ENCODE results near the gene SAMD9. TPM values are rescaled to one million over a fixed set of nuclear protein-coding genes. Genes with fewer than 3 reads are reported as not detected.
"Not testable (repeated sequence)": the region's sequence is repeated elsewhere in the genome, so short reads cannot be mapped to it uniquely, and the experiment has no call there.

Gene SAMD9
- total RNA-seq, 1 donor from 2014 or later, result 1.7 TPM

DNA sequence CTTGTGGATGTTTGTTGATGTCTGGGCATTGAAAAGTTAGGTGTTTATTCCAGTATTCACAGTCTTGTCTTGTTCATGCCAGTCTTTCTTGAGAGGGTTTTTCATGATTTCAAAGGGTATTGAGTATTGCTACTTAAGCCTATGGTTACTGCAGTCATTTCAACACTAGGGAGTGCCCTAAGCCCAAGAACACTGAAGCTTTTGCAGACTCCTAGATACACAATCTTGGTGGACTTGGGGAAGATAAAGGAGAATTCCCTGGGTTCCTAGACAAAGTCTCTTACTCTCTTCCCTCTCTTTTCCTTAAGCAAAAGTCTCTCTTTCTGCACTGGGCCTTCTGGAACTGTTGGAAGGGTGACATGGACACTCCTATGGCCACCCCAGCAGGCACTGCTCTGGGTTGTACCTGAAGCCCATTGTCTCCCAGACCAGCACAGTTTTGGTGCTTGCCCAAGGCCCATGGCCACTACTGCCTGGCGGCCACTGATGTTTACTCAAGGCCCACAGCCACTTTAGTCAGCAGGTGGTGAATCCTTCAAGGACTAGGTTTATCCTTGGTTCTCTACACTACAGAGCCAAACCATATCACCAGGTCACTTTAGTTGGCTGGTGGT lies 24.9 kb downstream of the SAMD9 start:
- peak; percentile 70 for TF ChIP-seq CTCF (conservative IDR thresholded peaks at IDR 0.05; ENCODE audit: low read depth, low read length)
- H3K4me3 ChIP-seq (ENCODE audit: low read depth, low read length), result no peak overlapping the region
- DNase-seq (ENCODE audit: low read depth), result peak; percentile 12

GRCh38 chr7:93073357-93073756 lies 44.4 kb downstream of the SAMD9 start:
- H3K4me3 ChIP-seq (ENCODE audit: low read depth, low read length); DNase-seq (ENCODE audit: low read depth): not testable (repeated sequence)

DNA sequence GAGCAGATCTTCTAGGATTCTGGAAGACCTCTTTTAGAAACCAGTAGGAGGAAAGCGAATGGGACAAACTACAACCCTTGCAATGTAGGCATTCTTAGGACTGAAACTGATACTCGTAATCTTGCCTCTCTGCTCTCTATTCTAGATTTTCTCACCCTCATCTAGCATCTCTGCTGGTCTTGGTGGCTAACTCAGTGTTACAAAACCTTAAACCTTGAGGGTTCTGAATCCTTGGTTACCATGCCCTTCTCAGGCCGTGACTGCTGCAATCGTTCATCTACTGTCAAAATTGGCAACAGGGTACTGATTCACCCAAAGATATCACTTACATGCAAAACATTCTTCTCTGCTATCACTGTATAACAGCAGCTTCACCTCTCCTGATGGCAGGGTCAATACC lies 55.2 kb downstream of the SAMD9 start:
- DNase-seq (ENCODE audit: low read depth), result no peak
- no peak overlapping the region for H3K4me3 ChIP-seq (ENCODE audit: low read depth, low read length)
- no peak for TF ChIP-seq CTCF (conservative IDR thresholded peaks at IDR 0.05; ENCODE audit: low read depth, low read length)

GRCh38 chr7:93060865-93061264 lies 56.9 kb downstream of the SAMD9 start:
- no peak for DNase-seq (ENCODE audit: low read depth)
- TF ChIP-seq CTCF (conservative IDR thresholded peaks at IDR 0.05; ENCODE audit: low read depth, low read length), result no peak
- no peak overlapping the region for H3K4me3 ChIP-seq (ENCODE audit: low read depth, low read length)

- no peak overlapping the region for H3K4me3 ChIP-seq (ENCODE audit: low read depth, low read length)
- no peak for TF ChIP-seq CTCF (conservative IDR thresholded peaks at IDR 0.05; ENCODE audit: low read depth, low read length)
- no peak for DNase-seq (ENCODE audit: low read depth)
These were observed 57.8 kb downstream of the SAMD9 start for GRCh38 chr7:93060025-93060424.

DNA sequence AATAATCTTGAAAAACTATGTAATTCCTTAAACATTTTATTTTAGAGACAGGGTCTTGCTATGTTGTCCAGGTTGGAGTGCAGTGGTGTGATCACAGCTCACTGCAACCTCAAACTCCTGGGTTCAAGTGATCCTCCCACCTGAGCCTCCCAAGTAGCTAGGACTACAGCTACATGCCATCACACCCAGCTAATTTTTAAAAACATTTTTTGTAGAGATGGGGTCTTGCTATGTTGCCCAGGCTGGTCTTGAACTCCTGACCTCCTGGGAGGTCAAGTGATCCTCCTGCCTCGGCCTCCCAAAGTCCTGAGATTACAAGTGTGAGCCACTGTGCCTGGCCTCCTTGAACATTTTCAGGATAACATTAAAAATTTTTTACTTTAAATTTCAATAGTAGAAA lies 61.2 kb downstream of the SAMD9 start:
- not testable (repeated sequence) for DNase-seq (ENCODE audit: low read depth); H3K4me3 ChIP-seq (ENCODE audit: low read depth, low read length)

DNA sequence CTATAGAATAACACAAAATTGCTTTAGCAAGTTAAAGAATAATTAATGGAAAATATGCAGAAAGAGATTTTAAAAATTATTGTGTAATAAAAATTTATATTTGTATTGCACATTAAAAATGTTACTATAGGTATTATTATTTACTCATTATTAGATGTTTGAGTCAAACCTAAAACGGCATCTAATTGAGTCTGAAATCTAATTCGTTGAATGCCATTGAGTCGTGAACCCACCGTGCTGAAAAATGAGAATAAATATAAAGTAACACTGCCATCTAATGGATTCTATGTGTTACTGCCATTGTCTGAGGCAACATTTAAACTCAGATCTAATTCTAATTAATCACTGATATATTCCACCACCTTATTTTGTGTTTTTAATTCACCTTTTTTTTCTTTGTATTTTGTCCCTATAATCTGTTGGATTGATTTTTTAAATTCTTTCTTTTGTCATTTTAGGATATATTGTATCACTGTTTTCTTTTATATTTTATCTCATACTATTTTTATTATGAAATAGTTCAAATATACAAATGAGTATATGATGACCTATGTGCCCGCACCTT lies 62.2 kb downstream of the SAMD9 start:
- TF ChIP-seq CTCF (conservative IDR thresholded peaks at IDR 0.05; ENCODE audit: low read depth, low read length), result peak; percentile 65
- no peak for DNase-seq (ENCODE audit: low read depth)

DNA sequence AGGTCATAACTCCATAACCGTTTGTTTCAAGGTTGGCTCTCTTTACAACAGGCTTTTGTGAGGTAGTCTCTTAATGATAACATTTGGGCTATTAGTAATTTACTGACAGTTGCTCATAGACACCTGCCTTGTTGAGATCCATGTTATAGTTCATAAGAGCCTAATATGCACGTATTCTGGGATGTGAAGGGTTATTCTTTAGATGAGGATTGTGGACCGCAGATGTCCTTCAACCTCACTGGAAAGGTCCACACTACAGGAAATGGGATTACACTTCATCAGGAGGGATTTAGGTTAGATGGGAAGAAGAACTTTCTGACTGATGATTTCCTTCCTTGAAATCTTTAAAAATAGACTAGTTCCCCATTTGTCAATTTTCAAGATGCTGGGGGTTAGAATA lies 62.8 kb downstream of the SAMD9 start:
- no peak for DNase-seq (ENCODE audit: low read depth)
- no peak overlapping the region for H3K4me3 ChIP-seq (ENCODE audit: low read depth, low read length)
- TF ChIP-seq CTCF (conservative IDR thresholded peaks at IDR 0.05; ENCODE audit: low read depth, low read length), result no peak

More for the DNA sequence above, 62.2 kb downstream of the SAMD9 start:
- H3K4me3 ChIP-seq (ENCODE audit: low read depth, low read length), result no peak overlapping the region

Measured in epithelial cell of proximal tubule (primary cell).